ENCODE results near the gene PPP1R14C. TPM values are rescaled to one million over a fixed set of nuclear protein-coding genes. Genes with fewer than 3 reads are reported as not detected.
"Not testable (repeated sequence)": the region's sequence is repeated elsewhere in the genome, so short reads cannot be mapped to it uniquely, and the experiment has no call there.

The PPP1R14C gene
- total RNA-seq, 1 donor from 2014 or later, result 36.0 TPM

DNA sequence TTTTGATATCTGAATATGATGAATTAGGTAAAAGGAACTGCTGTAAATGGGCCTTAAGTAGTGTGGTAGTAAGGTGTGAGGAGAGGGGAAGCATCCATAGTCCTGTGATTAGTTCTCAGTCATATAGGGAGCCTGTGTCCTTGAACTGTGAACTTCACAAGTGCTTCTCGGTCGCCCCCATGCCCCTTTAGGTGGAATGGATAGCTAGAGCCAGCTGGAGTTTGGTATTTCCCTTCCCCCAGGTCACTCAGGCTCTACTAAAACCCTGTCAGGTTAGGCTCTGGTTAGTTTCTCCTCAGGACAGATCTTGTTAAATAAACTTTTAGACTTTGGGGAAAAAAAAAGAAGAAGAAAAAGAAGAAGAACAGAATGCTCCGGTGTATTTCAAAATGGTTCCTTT lies 82.0 kb downstream of the PPP1R14C start:
- ATAC-seq, result no peak

DNA sequence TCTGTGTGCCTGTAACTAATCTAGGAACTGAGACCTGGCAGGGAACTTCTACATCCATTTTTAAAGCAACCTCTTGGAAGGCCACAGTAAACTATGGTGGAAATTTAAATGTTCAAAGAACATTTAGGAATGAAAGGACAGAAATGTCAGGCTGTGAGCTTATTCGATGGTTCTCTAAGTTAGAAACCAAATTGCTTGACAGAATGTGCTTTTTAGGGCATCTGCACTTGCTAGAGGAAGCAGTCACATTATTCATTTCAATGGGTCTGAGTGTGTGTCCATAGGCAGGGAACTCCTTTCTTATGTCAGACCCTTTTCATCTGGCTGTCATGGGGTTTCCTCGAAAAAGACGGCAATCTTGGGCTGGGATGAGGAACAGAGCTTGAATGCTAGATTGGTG lies 84.4 kb downstream of the PPP1R14C start:
- no peak for ATAC-seq

DNA sequence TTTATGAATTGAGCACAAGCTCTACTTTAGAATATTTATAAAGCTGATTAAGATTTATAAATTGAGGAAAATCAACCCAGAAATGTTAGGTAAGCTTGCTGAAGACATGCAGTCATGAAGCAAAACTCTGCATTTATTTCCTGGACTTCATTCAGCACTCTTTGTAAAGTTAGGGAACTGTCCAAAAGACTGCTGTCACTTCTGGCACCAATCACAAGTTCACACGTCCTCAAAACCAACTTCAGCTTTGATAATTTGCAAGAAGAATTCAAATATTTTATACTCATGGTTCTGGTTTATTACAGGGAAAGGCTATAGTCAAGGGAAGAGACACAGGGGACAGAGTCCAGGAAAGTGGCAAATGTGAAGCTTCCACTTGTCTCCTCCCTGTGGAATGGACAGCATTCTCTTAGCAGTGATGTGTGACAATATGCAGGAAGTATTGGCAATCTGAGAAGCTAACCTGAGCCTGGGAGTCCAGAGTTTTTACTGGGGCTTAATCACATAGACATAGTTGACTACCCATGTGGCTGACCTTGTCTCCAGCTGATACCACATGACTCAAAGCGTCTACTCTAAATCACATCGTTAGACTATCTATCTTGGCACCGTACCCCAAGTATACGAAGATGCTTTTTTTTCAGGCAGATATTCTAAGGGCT lies 85.4 kb downstream of the PPP1R14C start:
- no peak for ATAC-seq

DNA sequence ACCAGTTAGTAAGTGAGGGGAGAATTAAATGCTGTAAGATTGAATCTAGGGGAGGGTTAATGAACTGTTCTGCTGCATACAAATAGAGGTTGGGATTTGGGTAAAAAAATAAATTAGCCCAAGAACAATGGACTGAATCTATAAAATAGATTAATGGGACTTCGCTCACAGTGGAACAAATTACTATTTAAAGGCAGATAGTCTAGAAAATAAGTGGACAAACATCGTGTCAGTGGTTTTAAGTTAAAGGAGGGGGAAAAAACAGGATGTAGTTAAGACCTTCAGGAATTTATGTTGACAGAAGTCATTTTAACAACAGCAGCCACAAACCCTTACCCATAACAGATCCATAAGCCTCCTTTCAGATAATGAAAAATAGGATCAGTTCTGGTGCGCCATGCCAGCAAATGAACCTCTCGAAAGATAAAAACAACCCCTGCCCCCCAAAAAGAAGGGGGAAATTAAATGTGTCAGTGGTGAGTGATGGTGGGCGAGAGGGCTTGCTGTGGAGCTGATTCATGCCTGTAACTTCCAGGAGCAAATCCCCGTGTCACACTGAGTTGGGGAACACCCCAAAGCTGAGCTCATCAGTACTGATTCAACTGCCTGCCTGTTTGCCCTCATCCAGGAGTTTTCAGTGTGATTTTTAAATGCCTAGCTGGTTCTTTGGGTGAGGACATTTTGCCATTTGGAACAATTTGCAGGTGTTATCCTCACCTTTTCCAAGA lies 86.8 kb downstream of the PPP1R14C start:
- peak; percentile 62 for ATAC-seq

DNA sequence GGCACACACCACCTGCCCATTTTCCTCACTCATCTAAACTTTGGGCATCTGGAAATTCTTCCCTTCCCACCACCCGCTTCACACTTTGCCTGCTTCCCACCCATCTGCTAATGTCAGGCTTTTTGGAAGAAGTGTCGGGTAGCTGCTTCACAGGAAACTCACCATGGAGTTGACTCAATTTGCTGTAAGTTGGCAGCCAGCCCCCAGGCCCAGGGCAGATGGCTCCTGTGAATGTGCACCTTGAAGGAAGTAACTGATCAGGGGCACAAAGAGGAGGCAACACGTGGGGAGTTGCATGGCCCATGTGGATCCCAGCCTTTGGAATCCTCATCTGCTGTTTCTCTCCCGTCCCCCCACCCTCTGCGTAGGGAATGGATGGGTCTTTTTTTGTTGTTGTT lies 87.3 kb downstream of the PPP1R14C start:
- ATAC-seq, result no peak

DNA sequence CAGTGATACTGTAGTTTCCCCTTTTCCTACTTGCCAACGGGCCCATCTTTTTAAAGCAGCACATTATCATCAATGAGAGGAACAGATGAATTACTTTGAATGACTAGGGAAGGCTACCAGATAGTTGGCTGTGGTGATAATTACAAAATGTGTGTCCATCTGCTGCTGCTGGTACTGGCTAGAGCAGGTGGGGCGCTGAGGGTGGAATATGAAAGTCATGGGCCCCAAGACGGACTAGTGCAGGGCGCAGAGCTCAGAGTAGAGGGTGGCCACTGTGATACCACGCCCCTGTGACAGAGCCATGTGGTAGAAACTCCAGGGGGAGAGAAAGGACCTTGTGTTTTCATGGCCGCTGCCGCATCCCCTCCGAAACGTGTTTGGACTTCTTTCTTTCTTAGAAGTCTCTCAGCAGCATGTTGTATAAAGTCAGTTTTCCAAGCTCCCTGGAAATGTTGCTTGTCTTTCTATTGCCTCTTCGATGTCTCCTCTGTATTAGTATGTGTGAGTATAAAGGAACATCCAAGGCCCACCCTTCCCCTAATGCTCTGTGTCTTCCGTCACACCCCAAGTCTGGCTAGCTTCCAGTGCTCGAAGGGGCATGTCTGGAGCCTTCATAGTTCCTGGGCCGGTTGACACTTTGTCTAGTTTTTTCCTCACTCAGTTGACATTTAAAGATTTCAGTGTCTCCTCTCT lies 88.1 kb downstream of the PPP1R14C start:
- no peak for ATAC-seq

DNA sequence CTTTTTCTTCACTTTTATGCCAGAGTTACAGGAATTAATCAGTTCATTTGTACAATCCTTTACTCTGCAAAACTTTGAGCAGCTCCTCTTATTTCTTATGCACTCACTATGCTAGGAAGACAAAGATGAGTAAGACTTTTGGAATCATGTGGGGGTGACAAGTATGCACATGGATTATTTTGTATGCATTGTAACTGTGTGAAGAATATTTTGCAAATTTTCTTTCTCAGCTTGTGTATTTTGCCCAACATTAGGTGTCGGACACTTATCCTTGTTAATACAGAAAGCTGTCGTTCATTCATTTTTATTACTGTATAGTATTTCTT lies 88.6 kb downstream of the PPP1R14C start:
- no peak for ATAC-seq

DNA sequence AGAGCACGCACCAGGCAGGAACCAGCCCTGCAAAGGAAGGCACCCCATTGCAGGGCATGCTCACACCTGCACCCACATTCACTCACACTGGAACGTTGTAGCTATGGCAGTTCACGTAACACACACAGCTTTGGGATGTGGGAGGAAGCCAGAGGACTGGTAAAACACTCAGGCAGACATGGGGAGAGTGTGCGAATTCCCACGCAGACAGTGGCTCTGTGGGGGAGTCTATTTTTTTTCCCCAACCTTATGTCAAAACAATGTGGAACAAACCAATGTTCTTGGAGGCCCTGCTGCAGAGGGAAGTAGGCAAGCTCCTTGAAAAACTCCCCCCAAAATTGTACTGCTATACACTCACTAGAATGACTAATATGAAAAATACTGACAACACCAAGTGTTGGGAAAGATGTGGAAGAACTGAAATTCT lies 91.0 kb downstream of the PPP1R14C start:
- peak; percentile 81 for ATAC-seq

DNA sequence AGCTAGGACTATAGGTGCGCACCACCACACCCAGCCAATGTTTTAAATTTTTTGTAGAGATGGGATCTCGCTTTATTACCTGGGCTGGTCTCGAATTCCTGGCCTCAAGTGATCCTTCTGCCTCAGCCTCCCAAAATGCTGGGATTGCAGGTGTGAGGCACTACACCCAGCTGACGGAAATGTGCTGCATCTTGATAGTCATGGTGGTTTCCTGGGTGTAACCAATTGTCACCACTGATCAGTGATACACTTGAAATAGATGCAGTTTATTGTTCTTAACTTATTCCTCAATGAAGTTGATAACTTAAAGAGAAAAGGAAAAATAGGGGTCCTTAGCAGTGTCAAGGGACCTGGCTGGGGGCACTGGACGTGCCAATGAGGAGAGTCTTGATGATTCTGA lies 92.4 kb downstream of the PPP1R14C start:
- no peak for ATAC-seq

DNA sequence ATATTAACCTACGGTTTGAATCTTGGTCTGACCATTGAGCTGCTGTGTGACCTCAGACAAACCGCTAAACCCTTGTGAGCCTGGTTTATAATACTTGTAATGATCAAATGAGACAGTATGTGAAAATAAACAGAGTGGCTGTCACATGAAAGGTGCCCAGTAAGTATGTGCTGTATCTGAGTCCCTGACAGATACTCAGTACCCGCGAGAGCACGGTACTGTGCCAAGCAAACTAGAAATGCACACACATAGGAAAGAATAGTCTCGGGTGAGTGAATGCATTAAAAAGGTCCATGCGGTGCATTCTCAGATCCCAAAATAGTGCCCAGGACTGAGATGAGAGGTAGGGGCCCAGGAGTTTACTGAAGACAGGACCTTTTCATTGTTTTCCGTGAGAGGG lies 93.3 kb downstream of the PPP1R14C start:
- no peak for ATAC-seq

DNA sequence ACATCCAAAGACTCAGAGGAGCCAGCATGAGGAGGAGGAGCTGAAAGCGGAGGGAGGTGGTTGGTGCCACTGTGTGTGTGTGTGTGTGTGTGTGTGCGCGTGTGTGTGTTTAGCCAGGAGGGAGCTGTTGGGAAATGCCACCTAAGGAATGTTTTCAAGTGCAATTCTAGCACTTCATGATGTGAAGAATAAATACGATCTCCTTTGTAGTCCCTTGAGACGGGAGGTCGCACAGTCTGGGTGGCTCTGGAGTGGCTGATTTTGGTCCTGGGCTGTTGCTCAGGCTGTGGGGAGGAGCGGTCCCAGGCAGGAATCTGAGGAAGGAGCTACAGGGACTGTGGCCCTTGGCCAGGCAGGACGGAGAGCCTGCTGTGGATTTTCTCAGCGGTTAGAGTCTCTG lies 93.7 kb downstream of the PPP1R14C start:
- ATAC-seq, result no peak

DNA sequence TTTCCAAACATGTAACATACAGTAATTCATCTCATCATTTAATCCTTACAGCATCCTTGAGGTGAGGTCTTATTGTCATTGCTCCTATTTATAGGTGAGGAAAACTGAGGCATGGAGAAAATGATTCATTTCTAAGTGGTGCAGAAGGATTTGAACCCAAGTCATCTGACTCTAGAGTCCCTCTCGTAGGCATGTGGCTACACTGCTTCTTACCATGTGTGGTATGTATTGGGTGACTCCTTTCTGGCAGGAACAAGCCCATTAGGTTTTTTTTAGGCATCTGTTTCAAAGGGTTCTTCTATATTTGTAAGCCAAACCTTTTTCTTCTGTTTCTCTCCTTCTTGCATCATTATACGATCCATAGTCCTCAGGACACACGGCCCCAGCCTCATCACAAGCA lies 94.8 kb downstream of the PPP1R14C start:
- no peak for ATAC-seq

DNA sequence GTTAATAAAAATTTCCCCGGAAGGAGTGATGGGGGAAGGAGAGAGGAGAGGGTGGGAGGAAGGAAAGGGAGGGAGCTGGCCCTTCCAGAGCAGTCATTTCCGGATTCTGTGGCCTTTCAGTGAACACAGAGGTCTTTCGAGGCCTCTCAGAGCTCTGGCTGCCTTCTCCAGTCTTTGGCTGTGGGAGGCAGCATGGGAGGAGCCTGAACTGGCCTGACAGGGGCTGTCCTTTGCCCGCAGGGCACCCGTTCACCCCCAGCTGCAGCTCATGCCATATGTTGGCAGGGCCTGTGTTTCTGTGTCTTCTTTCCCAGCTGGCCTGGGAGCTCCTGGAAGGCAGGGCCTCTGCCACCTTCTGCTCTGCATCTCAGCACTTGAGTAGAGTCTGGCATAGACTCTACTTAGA lies 95.5 kb downstream of the PPP1R14C start:
- peak; percentile 44 for ATAC-seq

DNA sequence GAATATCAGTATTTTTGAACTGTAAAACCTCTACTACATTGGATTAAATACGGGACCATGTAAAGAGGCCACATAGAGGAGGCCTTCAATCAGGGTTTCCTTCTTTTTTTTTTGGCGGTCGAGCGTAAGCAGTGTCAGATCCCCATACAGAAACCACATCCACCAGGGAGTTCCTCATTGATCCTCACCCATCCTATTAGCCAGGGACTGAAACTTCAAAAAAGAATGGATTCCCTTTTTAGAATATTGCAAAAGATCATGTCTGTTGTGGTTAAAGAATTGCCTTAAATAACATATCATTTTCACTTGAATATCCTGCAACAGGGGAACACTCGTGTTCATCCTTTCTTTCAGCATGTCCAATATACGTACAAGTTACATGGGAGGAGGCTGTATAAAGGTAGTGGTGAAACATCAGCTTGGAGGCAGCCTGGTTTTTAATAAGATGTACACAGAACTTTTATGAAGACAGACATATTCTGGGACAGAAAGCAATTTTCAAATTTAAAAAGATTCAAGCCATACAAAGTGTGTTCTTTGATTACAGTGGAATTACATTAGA lies 96.1 kb downstream of the PPP1R14C start:
- no peak for ATAC-seq

DNA sequence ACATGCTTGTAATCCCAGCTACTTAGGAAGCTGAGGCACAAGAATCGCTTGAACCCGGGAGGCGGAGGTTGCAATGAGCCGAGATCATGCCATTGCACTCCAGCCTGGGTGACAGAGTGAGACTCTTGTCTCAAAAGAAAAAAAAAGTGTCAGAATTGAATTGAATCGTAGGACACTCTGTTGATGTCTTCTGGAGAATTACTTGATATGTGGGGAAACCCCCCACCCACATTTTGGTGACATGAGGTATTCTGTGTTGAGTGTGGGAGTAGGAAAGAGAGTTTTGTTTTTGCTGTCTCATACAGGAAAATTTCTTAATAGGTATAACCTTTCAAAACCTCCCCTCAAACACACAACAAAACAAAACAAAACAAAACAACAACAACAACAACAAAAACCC lies 98.9 kb downstream of the PPP1R14C start:
- ATAC-seq, result not testable (repeated sequence)

DNA sequence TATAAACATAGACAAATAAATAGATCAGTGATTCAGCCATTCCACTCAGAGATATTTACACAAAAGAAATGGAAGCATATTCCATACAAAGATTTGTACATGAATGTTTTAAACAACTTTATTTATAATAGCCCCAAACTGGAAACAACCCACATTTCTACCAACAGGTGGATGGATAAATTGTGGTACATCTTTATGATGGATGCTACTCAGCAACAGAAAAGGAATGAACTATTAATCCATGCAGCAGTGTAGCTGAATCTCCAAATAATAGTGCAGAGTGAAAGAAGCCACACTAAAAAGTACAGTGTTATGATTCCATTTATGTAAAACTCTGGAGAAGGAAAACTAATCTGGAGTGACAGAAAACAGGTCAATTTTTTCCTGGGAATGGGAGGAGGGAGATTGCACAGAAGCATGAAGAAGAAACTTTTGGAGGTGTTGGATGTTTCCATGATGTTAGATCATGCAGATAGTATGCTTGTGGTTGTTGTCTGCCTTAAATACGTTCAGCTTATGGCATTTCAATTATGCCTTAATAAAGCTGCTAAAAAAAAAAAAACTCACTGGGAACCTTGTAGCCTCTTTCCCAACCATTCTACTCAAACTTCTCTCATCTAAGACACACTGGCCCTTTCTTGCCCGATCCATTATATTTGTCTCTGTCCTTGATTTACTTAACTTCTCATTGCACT lies 100.9 kb downstream of the PPP1R14C start:
- no peak for ATAC-seq

DNA sequence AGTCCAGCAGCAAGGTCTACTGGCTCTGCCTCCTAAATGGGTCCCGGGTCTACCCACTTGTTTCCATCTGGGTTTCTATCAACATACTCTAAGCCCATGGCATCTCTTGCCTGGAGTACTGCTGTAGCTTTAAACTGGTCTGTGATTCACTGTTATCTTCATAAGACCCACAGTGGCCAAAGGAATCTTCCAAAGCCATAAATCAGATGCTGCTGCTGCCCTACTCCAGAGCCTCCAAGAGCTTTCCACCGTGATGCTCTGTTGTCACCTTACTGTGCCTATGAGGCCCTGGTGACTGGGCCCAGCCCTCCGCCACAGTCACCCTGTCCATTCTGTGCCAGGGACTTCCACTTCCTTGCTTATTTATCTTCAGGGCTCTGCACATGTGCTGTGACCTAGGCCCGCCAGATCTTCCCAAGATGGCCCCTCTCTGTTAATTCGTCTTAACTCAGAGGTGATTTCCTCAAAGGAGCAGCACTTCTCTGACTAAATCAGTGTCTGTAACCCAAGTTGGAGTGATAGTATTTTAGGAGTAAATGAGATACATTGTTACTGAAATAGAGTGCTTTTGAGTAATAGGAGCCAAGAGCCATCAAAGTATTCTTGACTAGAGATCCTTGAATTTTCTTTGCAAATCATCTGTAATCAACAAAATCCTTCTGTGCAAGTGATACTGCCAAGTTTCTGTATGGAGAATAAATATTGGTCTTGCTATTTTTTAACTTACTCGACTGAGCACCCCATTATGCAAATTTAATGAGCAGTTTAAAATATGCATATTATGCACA lies 102.5 kb downstream of the PPP1R14C start:
- ATAC-seq, result no peak

DNA sequence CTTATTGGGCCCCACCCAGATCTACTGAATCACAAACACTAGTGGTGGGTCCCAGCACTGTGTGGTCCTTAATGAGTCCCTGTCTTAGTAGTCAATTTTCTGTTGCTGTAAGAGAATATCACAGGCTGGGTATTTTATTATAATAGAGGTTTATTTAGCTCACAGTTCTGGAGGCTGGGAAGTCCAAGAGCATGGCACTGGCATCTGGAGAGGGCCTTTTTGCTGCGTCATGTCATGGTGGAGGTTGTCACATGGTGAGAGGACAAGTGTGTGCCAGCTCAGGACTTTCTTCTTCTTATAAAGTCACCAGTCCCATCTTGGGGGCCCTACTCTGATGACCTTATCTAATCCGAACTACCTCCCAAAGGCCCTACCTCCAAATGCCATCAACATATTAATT lies 105.0 kb downstream of the PPP1R14C start:
- no peak for ATAC-seq

DNA sequence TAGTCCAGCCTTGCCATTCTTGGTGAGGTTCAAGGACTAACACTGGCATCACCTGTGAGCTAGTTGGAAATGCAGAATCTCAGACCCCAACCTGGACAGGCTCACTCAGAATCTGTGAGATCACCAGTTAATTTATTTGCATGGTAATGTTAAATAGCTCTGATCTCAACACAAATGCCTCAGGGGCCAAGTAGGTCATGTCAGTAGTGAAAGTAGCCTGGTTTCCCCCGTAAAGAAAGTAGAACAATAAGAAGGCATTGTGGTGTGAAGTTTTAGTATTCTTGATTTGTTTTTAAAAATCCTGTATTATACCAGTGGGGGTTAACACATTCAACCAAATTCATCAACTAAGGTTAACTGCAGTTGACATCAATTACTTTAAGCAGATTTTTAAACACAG lies 105.5 kb downstream of the PPP1R14C start:
- ATAC-seq, result no peak

DNA sequence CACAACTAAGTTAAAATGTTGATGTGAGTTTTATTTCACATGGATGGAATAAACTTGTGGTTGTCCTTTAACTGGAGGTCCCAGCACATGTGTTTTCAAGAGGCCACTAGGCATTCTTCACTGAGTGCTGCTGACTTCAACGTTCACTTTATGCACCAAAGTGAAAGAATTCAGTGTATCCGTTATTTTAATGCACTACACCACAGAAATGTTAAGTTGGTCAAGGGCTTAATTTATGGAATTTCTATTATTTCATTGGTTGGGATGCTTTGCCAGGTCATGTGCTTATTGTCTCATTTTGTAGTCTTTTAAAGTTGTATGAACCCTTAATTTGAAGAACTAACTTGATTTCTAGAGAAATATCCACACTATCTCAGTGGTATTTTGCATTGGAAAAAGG lies 106.4 kb downstream of the PPP1R14C start:
- no peak for ATAC-seq

DNA sequence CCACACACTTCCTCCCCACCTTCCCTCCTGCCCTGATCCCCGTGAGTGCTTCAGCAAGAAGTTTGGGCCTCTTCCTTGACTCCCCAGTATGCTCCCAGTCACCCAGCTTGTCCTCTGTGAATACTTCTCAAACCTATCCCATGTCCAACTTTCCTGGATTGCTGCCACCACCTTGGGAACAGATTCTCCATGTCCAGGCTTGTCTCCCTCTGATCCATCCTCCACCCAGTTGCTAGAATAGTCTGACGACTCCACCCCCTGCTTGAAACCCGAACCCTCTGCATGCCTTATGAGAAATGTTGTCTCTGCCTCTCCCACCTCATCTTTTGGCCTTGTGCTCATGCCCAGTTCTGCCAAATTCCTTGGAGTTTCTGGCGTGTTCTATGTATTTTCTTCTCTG lies 108.0 kb downstream of the PPP1R14C start:
- peak; percentile 84 for ATAC-seq

DNA sequence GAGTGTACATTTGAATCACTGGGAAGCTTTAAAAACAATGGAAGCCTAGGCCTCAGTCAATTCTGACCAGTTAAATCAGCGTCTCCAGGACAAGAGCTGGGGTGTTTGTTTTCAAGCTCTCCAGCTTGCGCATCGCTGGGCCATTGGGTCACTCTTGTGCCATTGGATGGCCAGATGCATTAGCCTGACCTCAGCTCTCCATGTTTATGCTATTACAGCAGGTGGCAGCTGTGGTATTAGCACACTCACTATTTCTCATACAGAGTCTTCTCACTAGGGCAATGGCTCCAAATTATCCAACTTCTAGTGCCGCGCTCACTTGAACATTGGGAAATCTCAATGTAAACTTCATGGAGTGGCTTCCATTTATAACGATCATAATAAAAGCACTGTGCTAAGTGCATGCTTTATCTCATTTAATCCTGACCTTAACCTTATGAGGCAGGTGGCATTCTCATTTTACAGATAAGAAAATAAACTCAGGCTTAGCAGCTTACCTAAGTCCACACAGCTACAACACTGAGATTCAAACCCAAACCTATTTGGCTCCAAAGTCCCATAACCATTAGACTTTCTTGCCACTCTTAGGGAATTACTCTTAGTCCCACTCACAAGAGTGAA lies 108.8 kb downstream of the PPP1R14C start:
- no peak for ATAC-seq

All from esophagus mucosa (tissue), 1 donor.